CD4-positive, CD25-positive, alpha-beta regulatory T cell (primary cell): ENCODE measurements around the gene CD34. TPM values are rescaled to one million over a fixed set of nuclear protein-coding genes. Genes with fewer than 3 reads are reported as not detected.

Experiments used
- ATAC-seq, 2 donors: fragments of 150-1000 bp; cut with Tn5 transposase; one replicate each; pipeline ENCODE4 v1.10.0; 2021; ENCODE audit warnings: low read depth in 2 of 2, moderate number of reproducible peaks in 2 of 2, moderate library complexity in 1 of 2
- DNase-seq, 3 donors: peaks; one replicate each; pipeline versions ENCODE4 v3.0.0 to v3.0.0-alpha.2; 2012 to 2022; ENCODE audit warnings: mixed read lengths in 1 of 3
- H3K27ac ChIP-seq: one replicate; pipeline ENCODE4 v1.7.0; 2013; ENCODE audit warnings: mild to moderate bottlenecking, low read length; ENCODE audit not compliant: insufficient read depth, poor library complexity, severe bottlenecking
- H3K27me3 ChIP-seq: one replicate; pipeline ENCODE4 v1.7.0; 2013; ENCODE audit warnings: low read length; ENCODE audit not compliant: control insufficient read depth, insufficient read depth
- H3K36me3 ChIP-seq: one replicate; pipeline ENCODE4 v1.7.0; 2013; ENCODE audit warnings: mild to moderate bottlenecking, low read length, moderate library complexity; ENCODE audit not compliant: control insufficient read depth, insufficient read depth
- H3K4me1 ChIP-seq: 2 replicates; pipeline ENCODE4 v1.7.0; 2013; ENCODE audit warnings: mild to moderate bottlenecking, low read length; ENCODE audit not compliant: insufficient read depth, control insufficient read depth, poor library complexity, severe bottlenecking
- H3K4me3 ChIP-seq: one replicate; pipeline ENCODE4 v1.7.0; 2013; ENCODE audit warnings: low read depth, mild to moderate bottlenecking, low read length, moderate library complexity
- H3K9me3 ChIP-seq, 2 experiments: 1 replicate in 1 of 2; 2 replicates in 1 of 2; pipeline ENCODE4 v1.7.0; 2013; ENCODE audit warnings: low read length in 2 of 2, mild to moderate bottlenecking in 1 of 2, moderate library complexity in 1 of 2; ENCODE audit not compliant: control insufficient read depth in 2 of 2
- H3K27ac Mint-ChIP-seq, 3 donors: one replicate each; pipeline ENCODE4 v1.8.0; 2020 to 2022; ENCODE audit warnings: mild to moderate bottlenecking in 3 of 3, mixed read lengths in 3 of 3, moderate library complexity in 2 of 3
- H3K27me3 Mint-ChIP-seq: one replicate; pipeline ENCODE4 v1.8.0; 2022; ENCODE audit warnings: mild to moderate bottlenecking, mixed read lengths
- H3K36me3 Mint-ChIP-seq: one replicate; pipeline ENCODE4 v1.8.0; 2020; ENCODE audit warnings: mixed read lengths
- H3K4me1 Mint-ChIP-seq, 4 donors: one replicate each; pipeline ENCODE4 v1.8.0; 2020 to 2022; ENCODE audit warnings: mixed read lengths in 4 of 4, mild to moderate bottlenecking in 1 of 4
- H3K4me3 Mint-ChIP-seq, 4 donors: one replicate each; pipeline ENCODE4 v1.8.0; 2020 to 2022; ENCODE audit warnings: mild to moderate bottlenecking in 4 of 4, mixed read lengths in 4 of 4, moderate library complexity in 3 of 4
- H3K9me3 Mint-ChIP-seq, 7 donors: one replicate each; pipeline ENCODE4 v1.8.0; 2020 to 2022; ENCODE audit warnings: mixed read lengths in 7 of 7, mild to moderate bottlenecking in 3 of 7, moderate library complexity in 2 of 7
- polyA plus RNA-seq, 4 donors: library from polyadenylated mRNA; unstranded; fragments of 300-500 nt; fragmentation: Illumina TruSeq; gene quantifications; one replicate each; pipeline ENCODE4 v1.2.3, GENCODE V29; 2021
- total RNA-seq: library from RNA; stranded (reverse); gene quantifications from one replicate; pipeline ENCODE4 v1.2.3, GENCODE V29; 2022

CD34 gene
- total and polyA plus RNA-seq, 5 donors from 2014 or later: 0.02 to 1.9 TPM; not detected in 3

DNA sequence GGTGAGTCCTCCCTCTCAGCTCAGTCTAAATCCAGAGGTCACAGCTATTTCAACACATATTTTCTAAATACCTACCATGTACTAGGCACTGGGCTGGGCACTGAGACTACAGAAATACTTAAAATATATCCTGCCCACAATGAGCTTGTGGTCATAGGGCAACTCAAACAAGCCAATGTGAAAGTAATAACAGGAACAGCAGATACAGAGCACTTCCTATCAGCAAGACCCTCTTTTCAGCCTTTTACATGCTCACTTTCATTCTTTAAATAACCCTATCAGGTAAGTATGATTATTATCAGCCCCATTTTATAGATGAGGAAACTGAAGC lies 71.9 kb downstream of the CD34 start:
- no peak for ATAC-seq
- no peak for DNase-seq
- H3K27ac Mint-ChIP-seq: peak overlapping the region in 2 of 3 donors; percentile 85 to 86
- peaks cover 16 to 94% (median 63%) of the 10 kb centered on the region in 4 donors for H3K4me1 Mint-ChIP-seq
- Histone ChIP-seq H3K9me3 (no peaks in the 10 kb centered on the region), H3K4me3 (no peak overlapping the region), H3K27ac (no peak overlapping the region), H3K27me3 (no peaks in the 10 kb centered on the region), H3K36me3 (peaks cover 35% of the 10 kb centered on the region), H3K4me1 (peaks cover 13% of the 10 kb centered on the region)
- peaks cover 18% of the 10 kb centered on the region for H3K36me3 Mint-ChIP-seq
- H3K4me3 Mint-ChIP-seq: peak overlapping the region in 1 of 4 donors; percentile 30
- H3K9me3 Mint-ChIP-seq: no peaks in the 10 kb centered on the region
- no peaks in the 10 kb centered on the region for H3K27me3 Mint-ChIP-seq

DNA sequence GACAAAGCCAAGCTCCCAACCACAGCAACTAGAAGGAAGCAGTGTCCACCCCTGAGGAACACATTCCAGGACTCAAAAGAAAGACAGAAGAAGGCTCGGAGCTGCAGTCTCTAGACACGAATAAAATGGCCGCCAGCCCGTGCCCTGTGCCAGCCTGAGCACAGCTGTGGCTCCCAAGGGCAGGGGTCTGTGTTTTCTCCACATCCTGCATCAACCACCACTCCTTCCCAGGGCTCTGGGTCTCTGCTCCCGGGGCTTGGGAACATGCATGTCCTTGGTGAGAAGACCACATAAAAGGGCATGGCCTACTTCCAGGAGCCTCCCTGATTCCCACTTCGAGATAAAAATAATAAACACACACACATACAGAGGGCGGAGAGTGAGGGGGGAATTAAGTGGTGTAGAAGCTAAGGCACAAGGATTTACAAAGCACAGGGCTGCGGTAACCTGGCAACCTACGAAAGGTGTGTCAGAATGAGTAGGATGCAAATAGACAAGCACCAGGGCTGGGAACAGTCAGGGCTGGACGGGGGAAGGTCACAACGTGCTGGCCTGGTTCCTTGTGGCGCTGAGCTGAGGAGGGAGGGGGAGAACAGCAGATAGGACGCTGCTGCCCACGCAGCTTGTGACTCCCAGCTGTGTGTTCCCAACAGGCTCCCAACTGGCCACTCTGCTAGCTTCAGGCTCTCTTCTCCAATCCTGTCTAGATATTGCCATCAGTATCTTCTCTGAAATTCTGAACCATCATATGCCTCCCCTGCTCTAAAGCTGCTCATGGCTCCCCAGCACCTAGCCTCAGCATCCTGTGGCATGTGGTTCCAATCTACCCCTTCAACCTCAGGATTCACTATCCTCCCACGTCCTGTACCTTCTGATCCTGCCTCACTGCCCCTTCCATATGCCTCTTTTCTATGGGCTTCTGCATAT lies 72.5 kb downstream of the CD34 start:
- Histone ChIP-seq H3K27me3 (no peaks in the 10 kb centered on the region), H3K27ac (no peak overlapping the region), H3K4me3 (no peak overlapping the region), H3K4me1 (peaks cover 20% of the 10 kb centered on the region), H3K9me3 (no peaks in the 10 kb centered on the region), H3K36me3 (peaks cover 35% of the 10 kb centered on the region)
- Mint-ChIP-seq H3K36me3 (peaks cover 13% of the 10 kb centered on the region), H3K4me3 (no peak overlapping the region), H3K9me3 (no peaks in the 10 kb centered on the region), H3K27me3 (no peaks in the 10 kb centered on the region), H3K27ac (peak overlapping the region; percentile 69 to 98 (median 85)), H3K4me1 (peaks cover 20 to 94% (median 66%) of the 10 kb centered on the region in 4 donors)
- DNase-seq (no peak), ATAC-seq (no peak)

DNA sequence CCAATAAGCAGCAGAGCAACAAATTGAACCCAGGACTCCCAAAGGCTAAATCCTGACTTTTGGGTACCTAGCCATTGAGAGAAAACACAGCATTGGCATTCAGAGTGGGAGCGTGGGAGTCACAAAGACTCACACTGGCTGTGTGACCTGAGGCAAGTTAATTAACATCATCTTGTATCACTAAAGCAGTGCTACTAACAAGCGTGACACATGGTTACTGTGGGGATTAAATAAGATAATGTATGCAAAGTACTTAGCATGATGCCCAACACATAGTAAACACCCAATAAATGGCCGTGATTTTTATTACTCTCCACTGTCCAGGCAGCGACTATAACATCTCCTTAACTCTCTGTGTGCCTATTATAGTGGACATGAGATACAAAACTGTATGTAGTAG lies 73.3 kb downstream of the CD34 start:
- Mint-ChIP-seq H3K27me3 (no peaks in the 10 kb centered on the region), H3K4me1 (peaks cover 20 to 95% (median 67%) of the 10 kb centered on the region in 4 donors), H3K27ac (peak overlapping the region; percentile 44 to 98 (median 69)), H3K4me3 (no peak overlapping the region), H3K36me3 (peaks cover 12% of the 10 kb centered on the region), H3K9me3 (no peaks in the 10 kb centered on the region)
- Histone ChIP-seq H3K27ac (peak overlapping the region; percentile 15), H3K4me1 (peaks cover 27% of the 10 kb centered on the region), H3K36me3 (peaks cover 28% of the 10 kb centered on the region), H3K4me3 (no peak overlapping the region), H3K27me3 (no peaks in the 10 kb centered on the region), H3K9me3 (no peaks in the 10 kb centered on the region)
- no peak for ATAC-seq
- DNase-seq: no peak

DNA sequence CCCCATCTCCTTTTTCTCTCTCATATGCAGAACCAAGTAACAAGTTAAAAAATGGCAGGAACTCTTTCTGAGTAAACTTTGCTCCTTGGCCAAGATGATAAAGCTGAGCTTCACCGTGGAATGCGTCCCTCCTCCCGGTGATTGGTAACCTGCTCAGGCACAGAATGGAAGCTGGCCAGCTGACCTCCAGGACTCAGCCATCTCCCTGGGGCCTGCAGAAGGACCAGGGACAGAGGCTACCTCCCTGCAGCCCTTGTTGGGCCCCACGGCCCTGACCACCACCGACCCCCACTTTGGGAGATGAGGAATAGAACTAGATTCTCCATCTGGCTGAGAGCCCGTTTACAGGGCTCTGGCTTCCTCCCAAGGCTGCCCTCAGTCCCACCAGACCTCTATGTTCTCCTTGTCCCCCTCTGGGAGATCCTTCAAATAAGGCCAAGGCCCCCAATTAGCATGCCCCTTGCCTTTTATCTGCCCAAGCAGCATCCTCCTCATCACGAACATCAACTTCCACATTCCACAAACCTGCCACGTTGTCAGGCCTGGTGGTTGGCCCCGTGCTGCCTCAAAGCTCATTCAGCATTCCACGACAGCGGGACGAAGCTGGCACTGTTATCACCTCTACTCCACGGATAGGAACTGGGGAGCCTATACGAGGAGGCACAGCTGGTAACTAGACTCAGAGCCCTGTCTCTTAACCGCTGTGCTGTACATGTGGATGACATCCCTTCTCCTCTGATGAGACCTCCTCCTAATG lies 74.2 kb downstream of the CD34 start:
- H3K27ac Mint-ChIP-seq: peak overlapping the region; percentile 63 to 98 (median 83)
- peak overlapping the region in 1 of 4 donors; percentile 30 for H3K4me3 Mint-ChIP-seq

DNA sequence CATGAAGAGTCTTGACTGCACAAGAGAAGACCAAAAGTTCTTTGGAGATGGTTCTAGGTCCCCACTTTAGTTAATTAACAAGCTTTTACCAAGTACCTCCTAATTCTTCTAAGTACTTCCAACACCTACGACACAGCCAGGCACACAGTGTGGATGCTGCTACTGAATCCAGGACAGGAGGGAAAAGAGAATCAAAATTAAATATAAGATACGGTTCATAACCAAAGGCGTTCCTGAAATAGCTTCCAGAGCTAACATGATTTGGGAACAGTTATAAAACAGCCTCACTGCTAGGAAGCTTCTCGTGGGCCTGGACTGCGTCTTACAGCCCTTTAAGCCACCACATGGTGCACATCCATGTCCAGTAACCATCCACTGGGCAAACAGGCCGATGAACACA lies 75.0 kb downstream of the CD34 start:
- no peak for ATAC-seq
- H3K4me1 Mint-ChIP-seq: peaks cover 31 to 96% (median 75%) of the 10 kb centered on the region in 4 donors

More for the DNA sequence above, 74.2 kb downstream of the CD34 start:
- Histone ChIP-seq H3K36me3 (peaks cover 26% of the 10 kb centered on the region), H3K9me3 (no peaks in the 10 kb centered on the region), H3K4me3 (no peak overlapping the region), H3K27me3 (no peaks in the 10 kb centered on the region), H3K27ac (peak overlapping the region; percentile 15), H3K4me1 (peaks cover 36% of the 10 kb centered on the region)
- H3K36me3 Mint-ChIP-seq: peaks cover 12% of the 10 kb centered on the region
- no peak for DNase-seq
- no peaks in the 10 kb centered on the region for H3K27me3 Mint-ChIP-seq
- H3K9me3 Mint-ChIP-seq: no peaks in the 10 kb centered on the region
- H3K4me1 Mint-ChIP-seq: peaks cover 29 to 95% (median 71%) of the 10 kb centered on the region in 4 donors
- no peak for ATAC-seq

DNA sequence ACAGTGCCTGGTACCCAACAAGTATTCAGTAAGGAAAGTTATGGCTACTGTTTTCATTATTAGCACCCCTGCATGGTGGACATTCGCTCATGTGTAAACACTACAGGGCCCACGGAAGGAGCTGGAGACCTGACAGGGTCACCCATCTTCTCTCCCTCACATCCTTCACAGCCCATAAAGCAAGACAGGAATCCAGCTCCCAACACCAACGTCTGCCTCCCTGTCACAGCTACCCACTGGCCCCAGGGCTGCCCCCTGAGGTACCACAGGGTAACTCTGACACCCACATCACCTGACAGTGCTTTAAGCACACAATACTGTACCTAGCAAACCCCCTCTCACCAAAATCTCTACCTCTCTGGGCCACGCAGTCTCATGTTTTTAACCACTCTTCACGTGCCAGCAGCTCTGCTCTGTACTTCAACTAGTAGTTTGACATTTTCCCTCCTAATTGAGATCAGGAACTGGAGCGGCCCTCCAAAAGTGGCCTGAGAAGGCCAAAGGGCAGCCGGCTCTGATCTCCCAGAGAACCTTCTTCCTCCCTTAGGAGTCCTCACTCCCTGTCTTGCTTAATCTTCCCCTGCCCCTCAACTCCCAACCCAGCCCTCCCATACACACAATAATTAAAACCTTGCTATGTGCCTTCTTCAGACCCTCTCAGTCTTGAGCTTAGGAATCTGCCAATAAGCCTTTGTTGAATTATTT lies 76.8 kb downstream of the CD34 start:
- H3K36me3 Mint-ChIP-seq: peaks cover 12% of the 10 kb centered on the region
- no peaks in the 10 kb centered on the region for H3K9me3 Mint-ChIP-seq
- Histone ChIP-seq H3K4me1 (peaks cover 43% of the 10 kb centered on the region), H3K27me3 (no peaks in the 10 kb centered on the region), H3K36me3 (peaks cover 17% of the 10 kb centered on the region), H3K9me3 (no peaks in the 10 kb centered on the region), H3K27ac (peak overlapping the region; percentile 39), H3K4me3 (no peak overlapping the region)
- peaks cover 24 to 94% (median 74%) of the 10 kb centered on the region in 4 donors for H3K4me1 Mint-ChIP-seq
- ATAC-seq: no peak
- peak overlapping the region in 2 of 4 donors; percentile 18 to 44 for H3K4me3 Mint-ChIP-seq
- DNase-seq: no peak
- H3K27me3 Mint-ChIP-seq: no peaks in the 10 kb centered on the region
- peak overlapping the region; percentile 82 to 98 (median 84) for H3K27ac Mint-ChIP-seq

More for the DNA sequence above, 75.0 kb downstream of the CD34 start:
- H3K27ac ChIP-seq: no peak overlapping the region
- H3K36me3 Mint-ChIP-seq: peaks cover 12% of the 10 kb centered on the region
- no peaks in the 10 kb centered on the region for H3K9me3 ChIP-seq
- H3K9me3 Mint-ChIP-seq: no peaks in the 10 kb centered on the region
- peaks cover 43% of the 10 kb centered on the region for H3K4me1 ChIP-seq
- H3K36me3 ChIP-seq: peaks cover 23% of the 10 kb centered on the region
- H3K27me3 Mint-ChIP-seq: no peaks in the 10 kb centered on the region
- no peak for DNase-seq
- no peak overlapping the region for H3K4me3 Mint-ChIP-seq
- H3K27me3 ChIP-seq: no peaks in the 10 kb centered on the region
- peak overlapping the region in 1 of 3 donors; percentile 98 for H3K27ac Mint-ChIP-seq
- no peak overlapping the region for H3K4me3 ChIP-seq

DNA sequence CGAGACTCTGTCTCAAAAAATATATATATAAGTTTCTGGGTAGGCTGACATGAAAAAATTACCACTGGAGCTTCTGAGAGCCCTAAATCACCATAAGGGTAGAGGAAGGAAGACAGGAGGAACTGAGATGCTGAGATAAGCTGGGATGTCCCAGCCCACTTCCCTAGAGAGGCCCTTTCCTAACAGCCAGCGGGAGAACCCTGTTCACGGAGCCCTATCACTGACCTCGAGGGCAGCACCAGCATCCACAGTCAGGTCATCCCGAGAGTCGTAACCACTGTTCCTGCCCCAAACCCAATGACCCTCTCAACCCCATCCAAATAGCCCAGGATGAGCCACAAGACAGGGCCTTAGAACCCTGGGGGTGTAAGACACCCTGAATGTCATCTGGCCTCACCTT lies 77.5 kb downstream of the CD34 start:
- peaks cover 43% of the 10 kb centered on the region for H3K4me1 ChIP-seq
- DNase-seq: no peak
- no peaks in the 10 kb centered on the region for H3K27me3 Mint-ChIP-seq
- no peak overlapping the region for H3K4me3 ChIP-seq
- H3K27ac ChIP-seq: peak overlapping the region; percentile 39
- ATAC-seq: no peak
- no peaks in the 10 kb centered on the region for H3K9me3 ChIP-seq
- no peaks in the 10 kb centered on the region for H3K27me3 ChIP-seq
- H3K9me3 Mint-ChIP-seq: no peaks in the 10 kb centered on the region
- peaks cover 7% of the 10 kb centered on the region for H3K36me3 Mint-ChIP-seq
- H3K4me1 Mint-ChIP-seq: peaks cover 22 to 94% (median 75%) of the 10 kb centered on the region in 4 donors
- peak overlapping the region; percentile 82 to 98 (median 84) for H3K27ac Mint-ChIP-seq
- peak overlapping the region in 1 of 4 donors; percentile 6 for H3K4me3 Mint-ChIP-seq
- H3K36me3 ChIP-seq: peaks cover 16% of the 10 kb centered on the region
